Cortex of kidney (tissue), 1 donor: ENCODE data around the gene PITPNC1.
"Not testable (repeated sequence)": the region's sequence is repeated elsewhere in the genome, so short reads cannot be mapped to it uniquely, and the experiment has no call there.

Source experiments
- DNase-seq: peaks from one replicate; lab custom pipeline; 2025; lab: John Stamatoyannopoulos, UW

PITPNC1 gene

GRCh38 chr17:67401106-67401505, 24.0 kb downstream of the PITPNC1 start:
- no peak for DNase-seq

GRCh38 chr17:67401598-67402504, 24.8 kb downstream of the PITPNC1 start:
- no peak for DNase-seq

GRCh38 chr17:67403065-67403464, 26.0 kb downstream of the PITPNC1 start:
- DNase-seq: no peak

- no peak for DNase-seq
These were observed 26.4 kb downstream of the PITPNC1 start for GRCh38 chr17:67403483-67403882.

- DNase-seq: not testable (repeated sequence)
These were observed 31.4 kb downstream of the PITPNC1 start for GRCh38 chr17:67408455-67408830.

GRCh38 chr17:67411397-67411796, 34.3 kb downstream of the PITPNC1 start:
- DNase-seq: no peak

- no peak for DNase-seq
These were observed 35.0 kb downstream of the PITPNC1 start for GRCh38 chr17:67412032-67412431.

GRCh38 chr17:67412941-67413340, 35.9 kb downstream of the PITPNC1 start:
- DNase-seq: no peak

GRCh38 chr17:67413388-67413787, 36.3 kb downstream of the PITPNC1 start:
- no peak for DNase-seq

- no peak for DNase-seq
These were observed 37.0 kb downstream of the PITPNC1 start for GRCh38 chr17:67414130-67414529.

- DNase-seq: no peak
These were observed 37.5 kb downstream of the PITPNC1 start for GRCh38 chr17:67414559-67414958.

GRCh38 chr17:67415291-67415690, 38.2 kb downstream of the PITPNC1 start:
- DNase-seq: no peak

GRCh38 chr17:67417507-67417906, 40.4 kb downstream of the PITPNC1 start:
- DNase-seq: no peak

GRCh38 chr17:67420994-67421393, 43.9 kb downstream of the PITPNC1 start:
- no peak for DNase-seq

- no peak for DNase-seq
These were observed 44.8 kb downstream of the PITPNC1 start for GRCh38 chr17:67421869-67422273.

GRCh38 chr17:67422296-67422695, 45.2 kb downstream of the PITPNC1 start:
- not testable (repeated sequence) for DNase-seq

GRCh38 chr17:67422897-67423296, 45.8 kb downstream of the PITPNC1 start:
- no peak for DNase-seq

- no peak for DNase-seq
These were observed 48.6 kb downstream of the PITPNC1 start for GRCh38 chr17:67425571-67426160.

GRCh38 chr17:67427424-67427823, 50.3 kb downstream of the PITPNC1 start:
- DNase-seq: no peak

GRCh38 chr17:67430515-67430914, 53.4 kb downstream of the PITPNC1 start:
- DNase-seq: not testable (repeated sequence)

GRCh38 chr17:67431249-67432015, 54.4 kb downstream of the PITPNC1 start:
- no peak for DNase-seq

GRCh38 chr17:67433248-67433924, 56.3 kb downstream of the PITPNC1 start:
- DNase-seq: no peak
